Neural cell (in vitro differentiated cells): ENCODE results near the gene PSMB1.

Experiments
- EZH2 ChIP-seq: fragments of 200-600, 300-800 bp; shearing (Covaris generic), sonication (generic); IDR thresholded peaks from 2 replicates; pipeline ENCODE4 v1.6.1; 2014; ENCODE audit warnings: antibody characterized with exemption, low read length, borderline replicate concordance, mild to moderate bottlenecking; ENCODE audit not compliant: insufficient read depth, poor library complexity, severe bottlenecking
- TF ChIP-seq, protein P1 (sequence below): fragments of 450-650 bp; IDR thresholded peaks from 2 replicates; pipeline ENCODE4 v1.5.1; 2014; ENCODE audit warnings: antibody characterized with exemption, mild to moderate bottlenecking, moderate library complexity; ENCODE audit not compliant: poor library complexity, severe bottlenecking

DNA sequence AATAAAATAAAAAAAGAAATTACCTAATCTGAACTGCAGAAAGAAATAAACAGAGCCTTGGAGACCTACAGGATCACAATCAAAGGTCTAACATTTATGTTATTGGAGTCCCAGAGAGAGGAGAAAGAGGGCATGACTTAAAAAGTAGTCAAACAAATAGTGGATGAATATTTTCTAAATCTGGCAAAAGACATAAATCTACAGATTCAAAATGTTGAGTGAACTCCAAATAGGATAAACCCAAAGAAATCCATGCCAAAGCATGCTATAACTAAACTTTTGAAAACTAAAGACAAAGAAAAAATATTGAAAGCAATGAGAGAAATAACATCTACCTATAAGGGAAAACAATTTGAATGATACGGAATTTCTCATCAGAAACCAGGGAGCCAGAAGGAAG is 38.2 kb downstream of the PSMB1 start:
- TF ChIP-seq EZH2: no peak
- TF ChIP-seq, protein P1, sequence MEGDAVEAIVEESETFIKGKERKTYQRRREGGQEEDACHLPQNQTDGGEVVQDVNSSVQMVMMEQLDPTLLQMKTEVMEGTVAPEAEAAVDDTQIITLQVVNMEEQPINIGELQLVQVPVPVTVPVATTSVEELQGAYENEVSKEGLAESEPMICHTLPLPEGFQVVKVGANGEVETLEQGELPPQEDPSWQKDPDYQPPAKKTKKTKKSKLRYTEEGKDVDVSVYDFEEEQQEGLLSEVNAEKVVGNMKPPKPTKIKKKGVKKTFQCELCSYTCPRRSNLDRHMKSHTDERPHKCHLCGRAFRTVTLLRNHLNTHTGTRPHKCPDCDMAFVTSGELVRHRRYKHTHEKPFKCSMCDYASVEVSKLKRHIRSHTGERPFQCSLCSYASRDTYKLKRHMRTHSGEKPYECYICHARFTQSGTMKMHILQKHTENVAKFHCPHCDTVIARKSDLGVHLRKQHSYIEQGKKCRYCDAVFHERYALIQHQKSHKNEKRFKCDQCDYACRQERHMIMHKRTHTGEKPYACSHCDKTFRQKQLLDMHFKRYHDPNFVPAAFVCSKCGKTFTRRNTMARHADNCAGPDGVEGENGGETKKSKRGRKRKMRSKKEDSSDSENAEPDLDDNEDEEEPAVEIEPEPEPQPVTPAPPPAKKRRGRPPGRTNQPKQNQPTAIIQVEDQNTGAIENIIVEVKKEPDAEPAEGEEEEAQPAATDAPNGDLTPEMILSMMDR: no peak
